A549 (cell line): ENCODE results near the gene CBFA2T3. TPM values are rescaled to one million over a fixed set of nuclear protein-coding genes. Genes with fewer than 3 reads are reported as not detected.

Experiments
- ATAC-seq, 2 experiments: fragments of 200-7000 bp in 1 of 2; fragments of >200 bp in 1 of 2; cut with Nextera tagmentation in 1 of 2; cut with Tn5 transposase in 1 of 2; 3 replicates each; pipeline versions ENCODE4 v1.8.0 to v1.9.1; 2018 to 2020; ENCODE audit warnings: mild to moderate bottlenecking in 1 of 2, moderate library complexity in 1 of 2
- CTCF ChIA-PET: fragments of 300-600 bp; sonication (Branson Sonifier 250); formaldehyde crosslinking; extraction: SDS; loops from one replicate; lab custom pipeline; 2021; ENCODE audit warnings: antibody characterized with exemption, inconsistent platforms; lab: Yijun Ruan, JAX
- POLR2A ChIA-PET: fragments of 350-600 bp; formaldehyde crosslinking; extraction: SDS; loops from one replicate; lab custom pipeline; 2021; ENCODE audit warnings: antibody characterized with exemption, inconsistent platforms; lab: Yijun Ruan, JAX
- DNase-seq, 2 experiments: peaks; one replicate each; pipeline versions ENCODE4 v3.0.0 to v3.0.0-alpha.2; 2011 to 2016; ENCODE audit warnings: low read depth in 1 of 2, low spot score in 1 of 2
- FAIRE-seq: peaks from 2 replicates; lab custom pipeline; 2011; peaks lifted over from hg19 to GRCh38; lab: Jason Lieb, UNC
- H3K27ac ChIP-seq, 2 experiments: fragments of >200 bp; sonication (Bioruptor Twin); formaldehyde crosslinking; 3 replicates each; pipeline ENCODE4 v1.5.1; 2016 to 2017
- H3K4me1 ChIP-seq: fragments of >200 bp; sonication (Bioruptor Twin); formaldehyde crosslinking; 3 replicates; pipeline ENCODE4 v1.6.1; 2016
- H3K4me2 ChIP-seq: fragments of >200 bp; sonication (Bioruptor Twin); formaldehyde crosslinking; 3 replicates; pipeline ENCODE4 v1.6.1; 2016
- H3K4me3 ChIP-seq: fragments of >200 bp; sonication (Bioruptor Twin); formaldehyde crosslinking; 3 replicates; pipeline ENCODE4 v1.5.1; 2016
- H3K9me3 ChIP-seq: fragments of >200 bp; sonication (Bioruptor Twin); formaldehyde crosslinking; 3 replicates; pipeline ENCODE4 v1.6.1; 2016
- BCL3 ChIP-seq: fragments of >200 bp; sonication (Bioruptor Twin); formaldehyde crosslinking; IDR thresholded peaks from 3 replicates; pipeline ENCODE4 v1.6.1; 2016
- BHLHE40 ChIP-seq: IDR thresholded peaks from 2 replicates; pipeline ENCODE4 v1.6.1; 2012; ENCODE audit warnings: low read depth, low read length, inconsistent platforms
- CBX2 ChIP-seq: fragments of 200-600 bp; sonication (generic); IDR thresholded peaks from 2 replicates; pipeline ENCODE4 v1.6.1; 2016; ENCODE audit warnings: low read depth, mild to moderate bottlenecking, borderline replicate concordance
- CEBPB ChIP-seq, 2 experiments: fragments of >200 bp in 1 of 2; sonication (Bioruptor Twin) in 1 of 2; formaldehyde crosslinking in 1 of 2; IDR thresholded peaks; 2 replicates each; pipeline ENCODE4 v1.6.1; 2012 to 2016
- CHD2 ChIP-seq: fragments of 150-350 bp; IDR thresholded peaks from 2 replicates; pipeline ENCODE4 v1.6.1; 2014; ENCODE audit warnings: low read length; ENCODE audit not compliant: partially characterized antibody
- EHF ChIP-seq: fragments of 250-450 bp; sonication (Bioruptor Pico); IDR thresholded peaks from 2 replicates; pipeline ENCODE4 v1.5.0; 2020; ENCODE audit warnings: mild to moderate bottlenecking
- EP300 ChIP-seq, 2 experiments: fragments of >200 bp; sonication (Bioruptor Twin); formaldehyde crosslinking; IDR thresholded peaks; 2 replicates in 1 of 2; 3 replicates in 1 of 2; pipeline ENCODE4 v1.6.1; 2016 to 2017
- FOXS1 ChIP-seq: fragments of 250-450 bp; sonication (Bioruptor Pico); IDR thresholded peaks from 2 replicates; pipeline ENCODE4 v1.5.0; 2020; ENCODE audit warnings: mild to moderate bottlenecking, moderate library complexity
- HEYL ChIP-seq: fragments of 250-450 bp; sonication (Bioruptor Pico); IDR thresholded peaks from 2 replicates; pipeline ENCODE4 v1.8.0; 2021; ENCODE audit warnings: mild to moderate bottlenecking, moderate library complexity
- HMGXB4 ChIP-seq: fragments of 250-450 bp; sonication (Bioruptor Pico); IDR thresholded peaks from 2 replicates; pipeline ENCODE4 v1.5.0; 2021; ENCODE audit warnings: mild to moderate bottlenecking, moderate library complexity, borderline replicate concordance
- HOXA7 ChIP-seq: fragments of 250-450 bp; sonication (Bioruptor Pico); IDR thresholded peaks from 2 replicates; pipeline ENCODE4 v1.5.0; 2020; ENCODE audit warnings: mild to moderate bottlenecking, moderate library complexity
- JUN ChIP-seq, 2 experiments: fragments of >200 bp; sonication (Bioruptor Twin); formaldehyde crosslinking; IDR thresholded peaks; 2 replicates in 1 of 2; 3 replicates in 1 of 2; pipeline ENCODE4 v1.6.1; 2016 to 2017
- KDM1A ChIP-seq: fragments of 200-600 bp; sonication (generic); IDR thresholded peaks from 2 replicates; pipeline ENCODE4 v1.6.1; 2016; ENCODE audit warnings: low read depth, mild to moderate bottlenecking
- KDM5A ChIP-seq: fragments of 200-600 bp; sonication (generic); IDR thresholded peaks from 2 replicates; pipeline ENCODE4 v1.6.1; 2016; ENCODE audit warnings: antibody characterized with exemption, mild to moderate bottlenecking
- MAX ChIP-seq: IDR thresholded peaks from 2 replicates; pipeline ENCODE4 v1.6.1; 2012
- MAZ ChIP-seq: fragments of 150-350 bp; IDR thresholded peaks from 2 replicates; pipeline ENCODE4 v1.6.1; 2014; ENCODE audit warnings: antibody characterized with exemption, low read depth, low read length, borderline replicate concordance
- MYC ChIP-seq: IDR thresholded peaks from 2 replicates; pipeline ENCODE4 v1.6.1; 2012; ENCODE audit warnings: mild to moderate bottlenecking, inconsistent platforms, low read length, improper control_type of control experiment, borderline replicate concordance
- NFE2L2 ChIP-seq: fragments of 150-350 bp; conservative IDR thresholded peaks from 2 replicates; pipeline ENCODE4 v1.6.1; 2014; ENCODE audit warnings: low read length
- PHF8 ChIP-seq: fragments of 200-600 bp; sonication (generic); IDR thresholded peaks from 2 replicates; pipeline ENCODE4 v1.6.1; 2016; ENCODE audit warnings: low read depth, mild to moderate bottlenecking, antibody characterized with exemption, moderate library complexity, borderline replicate concordance
- REST ChIP-seq: fragments of 200-600 bp; sonication (generic); IDR thresholded peaks from 2 replicates; pipeline ENCODE4 v1.6.1; 2016; ENCODE audit warnings: antibody characterized with exemption, mild to moderate bottlenecking, moderate library complexity
- RNF2 ChIP-seq: fragments of 200-600 bp; sonication (generic); IDR thresholded peaks from 2 replicates; pipeline ENCODE4 v1.6.1; 2016; ENCODE audit warnings: low read depth, mild to moderate bottlenecking, antibody characterized with exemption, moderate library complexity, borderline replicate concordance
- TP53 ChIP-seq: fragments of 250-450 bp; sonication (Bioruptor Pico); IDR thresholded peaks from 2 replicates; pipeline ENCODE4 v1.5.0; 2021; ENCODE audit warnings: mild to moderate bottlenecking, moderate library complexity
- ZFP36 ChIP-seq: fragments of 450-650 bp; IDR thresholded peaks from 2 replicates; pipeline ENCODE4 v1.6.1; 2014; ENCODE audit warnings: borderline replicate concordance; ENCODE audit not compliant: partially characterized antibody
- ZNF302 ChIP-seq: fragments of 250-450 bp; sonication (Bioruptor Pico); IDR thresholded peaks from 2 replicates; pipeline ENCODE4 v1.9.0; 2021; ENCODE audit warnings: inconsistent platforms, mild to moderate bottlenecking, moderate library complexity
- WGBS: methylation state at CpG from one replicate; pipeline ENCODE4 v1.1.6; 2017; ENCODE audit errors: missing lambda C conversion rate; 5-methylcytosine and 5-hydroxymethylcytosine counted together
- polyA plus RNA-seq, 4 experiments: library from polyadenylated mRNA; depleted of rRNA in 3 of 4; stranded (reverse); fragments of >200 nt; fragmentation: RNase III in 1 of 4; extraction: RNeasy Plus Mini Kit Qiagen cat#74134 plus additional on column Dnase treatment in 1 of 4; gene quantifications; 2 replicates in 3 of 4; 3 replicates in 1 of 4; pipeline ENCODE4 v1.2.3, GENCODE V29; 2011 to 2017
- TF ChIP-seq, protein P1 (sequence below): IDR thresholded peaks from 2 replicates; pipeline ENCODE4 v1.6.1; 2012
- TF ChIP-seq, protein P2 (sequence below): fragments of >200 bp; sonication (Bioruptor Twin); formaldehyde crosslinking; IDR thresholded peaks from 2 replicates; pipeline ENCODE4 v1.6.1; 2016
- TF ChIP-seq, protein P3 (sequence below): IDR thresholded peaks from 2 replicates; pipeline ENCODE4 v1.6.1; 2012; ENCODE audit warnings: low read depth, borderline replicate concordance

The CBFA2T3 gene
- polyA plus RNA-seq, 2 of the 4 experiments (the other 2 are of a cell fraction) = 0.08 TPM; not detected in 1

- H3K9me3 ChIP-seq = no peaks in the 10 kb centered on the region
- no peak for FAIRE-seq
- no peak for DNase-seq
- H3K27ac ChIP-seq = no peak overlapping the region
- ChIA-PET POLR2A (no interaction called here), CTCF (no interaction called here)
- peak in 1 of 2 experiments; percentile 15; a peak in 1 of 6 replicates for ATAC-seq
- TF ChIP-seq BCL3 (no peak), HEYL (CRISPR knock-in tag) (no peak), MAZ (no peak), BHLHE40 (no peak), ZNF302 (CRISPR knock-in tag) (no peak), HMGXB4 (CRISPR knock-in tag) (no peak), FOXS1 (CRISPR knock-in tag) (no peak), ZFP36 (no peak), NFE2L2 (no peak), EP300 (IDR thresholded peaks at IDR 0.05) (no peak)
- TF ChIP-seq, protein P1, sequence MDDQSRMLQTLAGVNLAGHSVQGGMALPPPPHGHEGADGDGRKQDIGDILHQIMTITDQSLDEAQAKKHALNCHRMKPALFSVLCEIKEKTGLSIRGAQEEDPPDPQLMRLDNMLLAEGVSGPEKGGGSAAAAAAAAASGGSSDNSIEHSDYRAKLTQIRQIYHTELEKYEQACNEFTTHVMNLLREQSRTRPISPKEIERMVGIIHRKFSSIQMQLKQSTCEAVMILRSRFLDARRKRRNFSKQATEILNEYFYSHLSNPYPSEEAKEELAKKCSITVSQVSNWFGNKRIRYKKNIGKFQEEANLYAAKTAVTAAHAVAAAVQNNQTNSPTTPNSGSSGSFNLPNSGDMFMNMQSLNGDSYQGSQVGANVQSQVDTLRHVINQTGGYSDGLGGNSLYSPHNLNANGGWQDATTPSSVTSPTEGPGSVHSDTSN = no peak
- no peak overlapping the region for H3K4me3 ChIP-seq
- no peak overlapping the region for H3K4me2 ChIP-seq
- 42% methylated on average over 5 of the region's 11 CpGs for WGBS
- no peaks in the 10 kb centered on the region for H3K4me1 ChIP-seq
Observed at GRCh38 chr16:88983165-88983564, 6.2 kb upstream of the CBFA2T3 start.

DNA sequence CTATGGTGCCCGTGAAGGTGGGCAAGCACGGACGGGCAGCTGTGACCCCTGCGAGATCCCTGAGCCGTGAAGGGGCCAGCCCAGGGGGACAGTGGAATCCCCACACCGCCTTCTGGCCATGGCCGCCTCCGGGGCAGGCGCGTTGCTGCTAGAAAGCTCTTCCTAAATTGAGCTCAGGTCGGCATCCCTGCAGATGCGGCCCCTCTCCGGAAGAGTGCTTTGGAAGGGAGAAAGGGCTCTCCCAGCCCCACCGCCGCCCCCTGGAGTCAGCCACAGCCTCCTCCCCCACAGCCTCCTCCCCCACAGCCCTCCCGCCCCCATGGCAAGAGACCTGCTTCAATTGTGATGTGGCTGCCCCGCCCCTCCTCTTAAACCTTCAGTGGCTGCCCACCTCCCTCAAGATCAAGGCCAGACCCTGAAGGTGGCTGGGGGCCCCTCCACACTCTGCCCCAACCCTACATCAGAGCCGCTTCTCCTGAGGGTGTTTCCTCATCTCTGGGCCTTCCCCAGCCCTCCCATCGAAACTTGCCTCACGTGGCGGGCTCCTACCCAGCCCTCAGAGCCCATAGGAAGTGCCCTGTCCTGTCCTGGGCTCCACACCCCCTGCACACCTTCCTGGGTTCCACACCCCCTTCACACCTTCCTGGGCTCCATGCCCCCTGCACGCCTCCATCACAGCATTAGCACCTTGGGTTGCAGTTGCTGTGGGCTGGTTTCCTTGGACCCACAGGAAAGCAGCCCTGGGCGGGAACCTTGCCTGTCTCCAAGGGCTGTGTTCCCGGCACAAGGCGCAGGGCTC lies 5.5 kb upstream of the CBFA2T3 start:
- WGBS = 45% methylated on average over 20 of the region's 25 CpGs
- CTCF ChIA-PET = no interaction called here

DNA sequence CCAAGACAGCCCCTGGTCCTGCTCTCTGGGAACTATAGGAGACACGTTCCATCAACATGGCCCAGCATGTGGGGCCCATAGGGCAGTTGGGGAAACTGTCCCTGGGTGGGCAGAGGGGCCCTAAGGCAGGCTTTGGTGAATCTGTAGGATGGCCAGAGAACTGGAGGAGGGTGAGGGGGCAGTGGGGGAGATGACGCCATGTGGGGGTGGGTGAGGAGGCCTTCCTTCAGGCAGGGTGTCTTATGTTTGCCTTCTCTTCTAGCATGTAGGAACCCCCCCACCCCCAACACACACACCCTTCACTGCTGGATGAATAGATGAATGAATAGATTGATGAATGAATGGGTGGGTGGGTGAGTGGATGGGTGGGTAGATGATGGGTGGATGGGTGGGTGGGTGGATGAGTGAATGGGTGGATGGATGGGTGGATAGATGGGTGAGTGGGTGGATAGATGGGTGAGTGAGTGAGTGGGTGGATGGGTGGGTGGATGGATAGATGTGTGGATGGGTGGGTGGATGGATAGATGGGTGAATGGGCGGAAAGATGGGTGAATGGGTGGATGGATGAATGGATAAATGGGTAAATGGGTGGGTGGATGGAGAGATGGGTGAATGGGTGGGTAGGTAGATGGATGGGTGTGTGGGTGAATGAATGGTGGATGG lies 2.5 kb upstream of the CBFA2T3 start:
- H3K4me3 ChIP-seq = no peak overlapping the region
- DNase-seq = no peak
- CTCF ChIA-PET = no interaction called here
- no peak overlapping the region for H3K4me2 ChIP-seq
- no peak for ATAC-seq
- no peaks in the 10 kb centered on the region for H3K9me3 ChIP-seq
- WGBS = 18% methylated on average over 2 of the region's 3 CpGs
- no peak for FAIRE-seq
- no peak overlapping the region for H3K27ac ChIP-seq
- no peaks in the 10 kb centered on the region for H3K4me1 ChIP-seq
- POLR2A ChIA-PET = no interaction called here
- TF ChIP-seq NFE2L2 (no peak), HOXA7 (CRISPR knock-in tag) (no peak), KDM5A (no peak), KDM1A (no peak), REST (no peak), MAZ (no peak)
- TF ChIP-seq, protein P2, sequence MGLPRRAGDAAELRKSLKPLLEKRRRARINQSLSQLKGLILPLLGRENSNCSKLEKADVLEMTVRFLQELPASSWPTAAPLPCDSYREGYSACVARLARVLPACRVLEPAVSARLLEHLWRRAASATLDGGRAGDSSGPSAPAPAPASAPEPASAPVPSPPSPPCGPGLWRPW = no peak
- TF ChIP-seq, protein P3, sequence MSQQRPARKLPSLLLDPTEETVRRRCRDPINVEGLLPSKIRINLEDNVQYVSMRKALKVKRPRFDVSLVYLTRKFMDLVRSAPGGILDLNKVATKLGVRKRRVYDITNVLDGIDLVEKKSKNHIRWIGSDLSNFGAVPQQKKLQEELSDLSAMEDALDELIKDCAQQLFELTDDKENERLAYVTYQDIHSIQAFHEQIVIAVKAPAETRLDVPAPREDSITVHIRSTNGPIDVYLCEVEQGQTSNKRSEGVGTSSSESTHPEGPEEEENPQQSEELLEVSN = no peak

More for the DNA sequence above, 5.5 kb upstream of the CBFA2T3 start:
- Histone ChIP-seq H3K4me1 (no peaks in the 10 kb centered on the region), H3K9me3 (no peaks in the 10 kb centered on the region), H3K27ac (no peak overlapping the region), H3K4me2 (no peak overlapping the region), H3K4me3 (no peak overlapping the region)
- POLR2A ChIA-PET = no interaction called here
- ATAC-seq (no peak), FAIRE-seq (no peak), DNase-seq (no peak)
- TF ChIP-seq MYC (no peak), MAZ (no peak), EHF (no peak), CEBPB (IDR thresholded peaks at IDR 0.05) (no peak), PHF8 (no peak), CHD2 (no peak), MAX (no peak), BHLHE40 (no peak), HOXA7 (CRISPR knock-in tag) (no peak), JUN (IDR thresholded peaks at IDR 0.05) (no peak), TP53 (CRISPR knock-in tag) (no peak), RNF2 (no peak), CBX2 (no peak)
